ENCODE data around the gene AGPS.

DNA sequence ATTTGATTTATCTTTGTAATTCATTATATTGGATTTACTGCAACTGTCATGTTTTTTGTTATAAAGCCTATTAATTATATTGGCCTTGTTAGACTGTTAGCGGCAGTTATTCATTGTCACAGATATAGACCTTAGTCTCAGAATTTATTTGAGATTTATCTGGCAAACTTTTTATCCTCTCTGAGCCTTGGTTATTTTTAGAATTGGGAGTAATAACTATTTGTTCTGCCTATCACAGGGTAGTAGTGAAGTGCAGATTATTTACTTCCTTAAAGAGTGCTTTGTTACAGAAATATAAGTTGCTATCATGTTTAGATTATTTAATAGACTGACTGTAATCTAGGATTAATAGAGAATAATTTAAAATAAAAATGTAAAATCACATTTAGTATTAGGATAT, 41.9 kb downstream of the AGPS start:
- TF ChIP-seq, protein P1, sequence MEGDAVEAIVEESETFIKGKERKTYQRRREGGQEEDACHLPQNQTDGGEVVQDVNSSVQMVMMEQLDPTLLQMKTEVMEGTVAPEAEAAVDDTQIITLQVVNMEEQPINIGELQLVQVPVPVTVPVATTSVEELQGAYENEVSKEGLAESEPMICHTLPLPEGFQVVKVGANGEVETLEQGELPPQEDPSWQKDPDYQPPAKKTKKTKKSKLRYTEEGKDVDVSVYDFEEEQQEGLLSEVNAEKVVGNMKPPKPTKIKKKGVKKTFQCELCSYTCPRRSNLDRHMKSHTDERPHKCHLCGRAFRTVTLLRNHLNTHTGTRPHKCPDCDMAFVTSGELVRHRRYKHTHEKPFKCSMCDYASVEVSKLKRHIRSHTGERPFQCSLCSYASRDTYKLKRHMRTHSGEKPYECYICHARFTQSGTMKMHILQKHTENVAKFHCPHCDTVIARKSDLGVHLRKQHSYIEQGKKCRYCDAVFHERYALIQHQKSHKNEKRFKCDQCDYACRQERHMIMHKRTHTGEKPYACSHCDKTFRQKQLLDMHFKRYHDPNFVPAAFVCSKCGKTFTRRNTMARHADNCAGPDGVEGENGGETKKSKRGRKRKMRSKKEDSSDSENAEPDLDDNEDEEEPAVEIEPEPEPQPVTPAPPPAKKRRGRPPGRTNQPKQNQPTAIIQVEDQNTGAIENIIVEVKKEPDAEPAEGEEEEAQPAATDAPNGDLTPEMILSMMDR (IDR thresholded peaks at IDR 0.05), result no peak
- TF ChIP-seq EP300 (IDR thresholded peaks at IDR 0.05) (no peak), POLR2A (IDR thresholded peaks at IDR 0.05) (no peak), POLR2AphosphoS5 (IDR thresholded peaks at IDR 0.05) (no peak)

Measured in gastroesophageal sphincter (tissue), 3 donors.